Occipital lobe (tissue), 2 donors: Measurements from ENCODE around the gene UPB1. TPM values are rescaled to one million over a fixed set of nuclear protein-coding genes. Genes with fewer than 3 reads are reported as not detected.

Experiments used
- DNase-seq: peaks from one replicate; lab custom pipeline; 2025; lab: John Stamatoyannopoulos, UW
- total RNA-seq: library from RNA; depleted of rRNA; stranded (reverse); fragments of >200 nt; gene quantifications from one replicate; pipeline ENCODE4 v1.2.3, GENCODE V29; 2014

UPB1 gene
- total RNA-seq, 1 donor from 2014 or later: not detected

DNA sequence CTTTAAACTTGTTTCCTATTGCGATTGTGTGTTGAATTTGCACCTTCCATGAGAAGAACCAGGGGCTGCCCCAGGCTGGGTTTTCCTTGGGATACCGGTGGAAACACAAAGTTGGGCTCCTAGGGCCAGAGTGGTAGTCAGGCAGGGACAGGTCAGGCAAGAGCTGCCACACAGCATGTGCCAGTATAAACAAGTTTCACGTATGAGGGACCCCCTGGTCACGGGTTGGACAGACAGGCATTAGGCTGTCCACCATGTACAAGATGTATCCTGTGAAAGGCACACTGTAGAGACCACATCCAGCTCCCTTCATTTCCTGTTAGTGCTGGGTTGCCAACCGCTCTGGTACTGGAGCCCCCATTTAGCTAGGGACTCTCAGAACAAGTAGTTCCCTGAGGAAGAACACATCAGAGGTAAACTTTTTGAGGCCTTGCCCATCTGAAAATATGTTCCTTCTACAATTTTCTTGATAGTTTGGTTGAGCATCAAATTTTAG, 8.8 kb downstream of the UPB1 start:
- DNase-seq: no peak

DNA sequence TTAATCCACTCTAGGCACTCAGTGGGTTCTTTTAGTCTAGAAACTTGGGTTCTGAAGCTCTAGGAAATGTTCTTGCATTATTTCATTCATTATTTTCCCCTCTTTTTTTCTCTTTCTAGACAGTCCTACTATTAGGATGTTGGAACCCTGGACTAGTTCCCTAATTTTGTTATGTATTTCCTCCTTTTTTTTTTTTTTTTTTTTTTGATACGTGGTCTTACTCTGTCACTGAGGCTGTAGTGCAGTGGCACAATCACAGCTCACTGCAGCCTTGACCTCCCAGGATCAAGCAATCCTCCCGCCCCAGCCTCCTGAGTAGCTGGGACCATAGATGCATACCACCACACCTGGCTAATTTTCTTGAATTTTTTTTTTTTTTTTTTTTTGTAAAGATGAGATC, 9.4 kb downstream of the UPB1 start:
- no peak for DNase-seq

DNA sequence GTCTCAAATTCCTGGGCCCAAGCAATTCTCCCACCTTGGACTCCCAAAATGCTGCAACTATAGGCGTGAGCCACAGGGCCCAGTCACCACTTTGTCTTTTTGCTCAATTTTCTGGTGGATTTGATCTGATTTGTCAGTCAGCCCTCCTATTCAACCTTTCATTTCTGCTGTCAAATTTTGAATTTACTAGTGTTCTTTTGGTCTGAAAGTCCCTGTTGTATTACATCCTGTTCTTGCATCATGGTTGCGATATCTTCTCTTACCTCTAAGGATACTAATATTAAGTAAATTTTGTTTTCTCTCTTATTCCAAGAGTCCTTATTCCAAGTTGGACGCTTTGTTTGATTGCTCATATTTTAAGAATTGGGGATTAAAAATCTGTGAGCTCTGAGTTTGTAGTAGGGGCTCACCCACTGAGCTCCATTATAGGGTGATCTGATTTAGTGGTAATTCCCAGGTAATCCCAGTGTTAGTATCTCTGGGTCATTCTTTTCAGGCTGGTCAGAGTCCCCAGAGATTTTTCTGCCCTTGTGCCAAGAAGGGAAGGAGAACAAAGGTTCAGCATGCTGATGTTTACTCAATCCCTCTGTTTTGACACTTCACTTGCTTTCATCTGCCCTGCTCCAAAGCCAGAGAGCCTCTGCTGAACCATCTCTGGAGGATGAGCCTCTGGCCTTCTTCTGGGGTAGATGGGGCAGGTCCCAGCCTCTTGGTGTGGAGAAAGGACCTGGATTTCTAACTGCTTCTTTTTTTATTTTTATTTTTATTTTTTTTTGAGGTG, 10.0 kb downstream of the UPB1 start:
- DNase-seq: no peak

GRCh38 chr22:24506802-24507438, 11.8 kb downstream of the UPB1 start:
- DNase-seq: no peak

GRCh38 chr22:24507716-24508115, 12.6 kb downstream of the UPB1 start:
- no peak for DNase-seq

- no peak for DNase-seq
Observed at GRCh38 chr22:24510637-24511625, 15.8 kb downstream of the UPB1 start.

DNA sequence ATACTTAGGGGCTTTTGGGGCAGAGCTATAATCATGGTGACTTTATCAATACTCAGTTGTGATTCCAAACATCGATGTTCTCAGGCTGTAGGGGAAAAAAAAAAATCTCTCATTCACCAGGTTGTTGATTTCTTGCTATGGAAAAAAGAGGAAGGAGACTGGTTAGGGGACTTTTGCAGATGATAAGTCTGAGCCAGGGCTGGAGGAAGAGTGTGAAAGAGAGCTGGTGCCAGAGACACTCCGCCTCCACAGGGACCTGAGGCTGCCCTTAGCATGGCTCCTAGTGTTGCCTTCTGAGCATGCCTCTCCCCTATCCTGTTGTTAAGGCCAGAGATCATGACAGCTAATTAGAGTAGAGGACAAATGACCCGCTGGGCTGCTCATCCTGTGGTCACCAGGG, 16.9 kb downstream of the UPB1 start:
- no peak for DNase-seq

DNA sequence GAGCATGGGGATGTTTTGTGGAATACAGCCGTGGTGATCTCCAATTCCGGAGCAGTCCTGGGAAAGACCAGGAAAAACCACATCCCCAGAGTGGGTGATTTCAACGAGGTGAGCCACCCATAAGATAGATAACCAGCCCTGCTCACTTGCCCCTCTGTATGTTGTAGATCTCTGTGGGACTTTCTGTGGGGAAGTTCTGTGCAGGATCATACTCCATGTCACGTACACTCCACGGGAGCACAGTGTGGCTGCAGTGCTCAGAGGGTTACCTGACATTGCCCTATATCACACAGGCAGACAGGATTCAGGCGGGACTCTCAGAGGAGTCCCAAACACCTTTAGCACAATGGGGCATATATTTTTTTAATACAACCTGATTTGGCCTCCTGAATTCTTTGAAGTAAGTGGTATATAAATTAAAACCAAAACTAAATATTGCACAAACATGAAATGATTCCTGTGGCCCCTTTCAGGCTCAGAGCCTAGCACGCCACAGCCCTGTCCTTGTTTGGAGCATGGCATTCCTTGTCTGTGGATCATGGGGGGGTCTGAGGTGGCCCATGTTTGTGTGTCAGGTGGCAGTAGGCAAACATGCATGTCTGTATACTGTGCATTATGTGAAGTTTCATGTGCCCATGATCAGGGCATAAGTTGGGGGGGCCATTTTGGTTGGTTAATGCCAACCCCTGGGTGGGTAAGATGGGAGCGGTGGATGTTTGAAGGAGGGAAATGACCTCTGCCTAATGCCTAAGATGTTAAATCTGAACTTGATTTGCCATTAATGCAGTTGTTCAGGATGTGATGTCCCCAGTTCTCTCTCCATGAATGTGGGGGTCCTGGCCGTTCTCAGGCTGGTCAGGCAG, 18.5 kb downstream of the UPB1 start:
- no peak for DNase-seq

GRCh38 chr22:24514241-24515026, 19.3 kb downstream of the UPB1 start:
- no peak for DNase-seq

DNA sequence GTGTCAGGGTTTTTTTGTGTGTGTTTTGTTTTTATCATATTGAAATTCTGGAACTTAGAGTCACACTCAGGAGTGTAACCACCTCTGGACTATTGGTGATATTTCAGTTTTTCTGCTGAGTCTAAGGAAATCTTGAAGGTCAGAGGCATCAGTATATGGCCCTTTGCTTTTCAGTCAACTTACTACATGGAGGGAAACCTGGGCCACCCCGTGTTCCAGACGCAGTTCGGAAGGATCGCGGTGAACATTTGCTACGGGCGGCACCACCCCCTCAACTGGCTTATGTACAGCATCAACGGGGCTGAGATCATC, 19.9 kb downstream of the UPB1 start:
- DNase-seq: no peak

DNA sequence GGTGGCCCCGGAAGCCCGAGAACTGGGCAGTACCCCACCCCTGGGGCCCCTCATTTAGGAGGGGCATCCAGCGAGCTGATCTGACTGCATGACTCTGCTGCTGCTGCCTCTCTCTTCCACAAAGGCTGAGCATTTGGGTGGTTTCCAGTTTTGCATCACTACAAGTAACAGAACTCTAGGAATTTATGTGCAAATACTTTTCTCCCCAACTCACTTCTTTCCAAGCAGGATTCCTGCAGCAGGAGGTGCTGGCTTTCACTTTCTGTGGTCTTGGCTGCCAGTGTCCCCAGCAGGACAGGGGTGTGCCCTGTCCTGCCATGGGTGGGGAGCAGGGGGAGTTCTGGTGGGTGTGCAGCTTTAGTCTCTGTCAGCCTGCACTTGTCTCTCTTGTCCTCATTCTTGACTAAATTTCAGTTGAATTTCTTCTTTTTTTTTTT, 21.2 kb downstream of the UPB1 start:
- no peak for DNase-seq

- no peak for DNase-seq
Observed at GRCh38 chr22:24517446-24517845, 22.3 kb downstream of the UPB1 start.

DNA sequence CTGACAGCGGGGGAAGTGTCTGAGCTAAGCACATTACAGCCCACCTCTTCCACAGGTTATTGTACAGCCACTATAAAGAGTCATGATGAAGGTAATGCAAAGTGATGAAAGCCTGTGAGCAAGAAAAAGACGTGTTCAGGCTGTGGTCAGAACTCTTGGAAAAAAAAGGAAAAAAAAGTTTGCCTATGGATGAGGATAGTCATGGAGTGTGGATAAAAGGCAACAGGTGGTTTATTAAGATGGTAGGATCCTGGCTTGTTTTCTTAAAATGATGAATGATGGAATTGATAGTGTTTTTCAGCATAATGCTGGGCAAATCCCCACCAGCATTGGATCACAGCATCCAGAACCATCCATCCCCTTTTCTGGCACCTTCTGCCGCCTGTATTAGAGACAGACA, 23.1 kb downstream of the UPB1 start:
- no peak for DNase-seq

DNA sequence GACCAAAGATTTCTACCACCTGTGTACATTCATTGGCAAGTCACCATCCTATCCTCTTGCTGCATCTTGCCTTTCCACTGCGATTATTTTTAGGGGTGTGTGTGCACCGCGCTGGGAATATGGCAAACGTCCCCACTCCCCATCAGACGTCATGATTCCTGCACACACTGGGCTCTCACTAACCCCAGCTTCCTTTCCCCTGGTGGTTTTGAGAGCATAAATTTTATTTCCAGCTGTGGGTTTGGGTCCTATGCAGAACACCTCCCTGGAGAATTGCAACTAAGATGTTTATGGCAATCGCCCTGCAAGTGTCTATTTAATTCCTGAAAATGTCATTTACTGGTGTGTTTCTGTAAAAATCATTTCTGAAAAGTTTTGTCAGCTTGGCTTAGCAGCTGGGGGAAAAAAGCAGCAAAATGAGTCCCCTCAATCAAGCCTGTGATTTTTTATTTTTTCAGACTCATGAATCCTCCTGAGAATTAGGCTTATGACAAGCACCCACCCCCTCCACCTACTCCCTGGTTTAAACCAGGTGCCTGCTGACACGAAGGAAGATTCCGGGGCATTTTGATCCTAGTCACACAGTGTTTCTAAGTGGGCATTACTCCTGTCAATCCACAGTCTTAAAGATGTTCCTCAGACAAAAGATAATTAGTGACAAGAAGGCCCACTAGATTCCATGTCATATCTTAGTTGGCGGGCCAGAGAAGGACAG, 23.8 kb downstream of the UPB1 start:
- no peak for DNase-seq

- DNase-seq: no peak
Observed at GRCh38 chr22:24519496-24519895, 24.4 kb downstream of the UPB1 start.

- DNase-seq: no peak
Observed at GRCh38 chr22:24521791-24522245, 26.7 kb downstream of the UPB1 start.

DNA sequence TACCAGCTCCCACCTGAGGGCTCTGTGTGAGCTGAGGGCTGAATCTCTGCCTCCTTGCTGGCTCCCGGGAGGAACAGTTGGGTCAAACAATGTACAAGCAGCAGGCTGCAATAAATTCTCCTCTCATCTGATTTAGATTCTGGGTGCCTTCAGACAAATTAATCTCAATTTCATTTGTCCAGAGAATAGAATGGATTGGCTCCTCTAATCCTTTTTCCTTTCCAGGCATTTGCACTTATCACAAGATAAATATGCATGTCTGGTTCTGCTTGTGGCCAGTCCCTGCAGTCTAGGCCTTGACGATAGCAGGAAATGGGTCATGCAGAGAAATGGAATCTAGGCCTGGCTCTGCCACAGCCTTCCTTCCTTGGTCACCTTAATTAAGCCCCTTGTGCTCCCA, 28.7 kb downstream of the UPB1 start:
- DNase-seq: no peak

- DNase-seq: no peak
Observed at GRCh38 chr22:24525416-24526037, 30.4 kb downstream of the UPB1 start.

GRCh38 chr22:24526191-24526590, 31.1 kb downstream of the UPB1 start:
- no peak for DNase-seq
